HK-2 (cell line): Measurements from ENCODE around the gene HTN3.
"Not testable (repeated sequence)": the region's sequence is repeated elsewhere in the genome, so short reads cannot be mapped to it uniquely, and the experiment has no call there.

Source experiments
- DNase-seq: peaks from one replicate; pipeline ENCODE4 v3.0.0-alpha.2; 2018; ENCODE audit not compliant: unreplicated experiment

The HTN3 gene

GRCh38 chr4:70028159-70028558 lies at the start of gene HTN3:
Gene HTN3 (plus strand): TSS chr4:70028459. CDS start chr4:70030741, 2,282 bp downstream.
- not testable (repeated sequence) for DNase-seq

- no peak for DNase-seq
Measured at GRCh38 chr4:69984030-69984443, 44.2 kb upstream of the HTN3 start.

DNA sequence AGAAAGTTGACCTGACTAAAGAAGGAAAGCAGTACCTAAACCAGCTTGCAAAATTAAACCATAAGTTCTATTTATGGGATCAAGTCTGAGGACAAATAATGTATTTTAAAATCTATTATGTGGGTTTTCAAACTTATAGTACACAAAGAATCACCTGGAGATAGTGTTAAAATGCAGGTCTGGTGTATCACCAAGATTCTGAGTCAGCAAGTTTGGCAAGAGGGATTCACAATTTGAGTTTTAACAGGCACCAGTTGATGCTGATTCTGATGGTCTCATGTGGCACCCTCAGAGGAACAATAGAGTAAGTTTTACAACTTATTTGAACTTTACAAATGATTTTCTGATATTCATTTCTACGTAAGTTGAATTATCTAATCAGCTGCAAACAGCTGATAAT lies 41.6 kb upstream of the HTN3 start:
- no peak for DNase-seq

GRCh38 chr4:69991016-69991415 lies 37.2 kb upstream of the HTN3 start:
- no peak for DNase-seq

- no peak for DNase-seq
Measured at GRCh38 chr4:69994782-69995181, 33.5 kb upstream of the HTN3 start.

DNA sequence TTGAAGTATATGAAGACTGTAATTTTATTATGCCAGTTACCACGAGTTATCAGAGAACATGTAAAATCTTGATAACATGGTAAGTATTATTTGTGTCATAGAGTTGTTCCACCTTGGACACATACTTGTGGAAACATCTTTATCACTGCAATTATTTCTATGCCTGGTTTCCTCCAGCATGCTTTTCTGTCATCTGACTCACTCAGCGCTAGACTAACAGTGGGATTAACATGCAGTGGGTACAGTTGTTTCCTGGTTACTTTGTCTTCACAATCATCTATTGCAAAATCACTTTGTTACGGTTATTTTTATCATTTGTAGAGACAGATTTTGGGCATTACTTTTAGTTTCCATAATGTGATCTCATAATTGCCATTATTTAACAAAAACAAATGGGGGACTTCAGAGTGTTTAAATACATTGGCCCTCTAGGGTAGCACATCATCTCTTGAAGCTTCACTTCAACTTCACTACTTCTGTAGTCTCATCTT lies 32.7 kb upstream of the HTN3 start, which contains the start of gene STATH:
STATH (plus strand) TSS at position 441 of the 491 bp plus-strand sequence. CDS start 2,472 bp downstream, outside the sequence.
- no peak for DNase-seq

GRCh38 chr4:69999420-69999819 lies 28.8 kb upstream of the HTN3 start:
- no peak for DNase-seq

GRCh38 chr4:70000711-70001110 lies 27.5 kb upstream of the HTN3 start:
- no peak for DNase-seq

GRCh38 chr4:70002507-70002906 lies 25.8 kb upstream of the HTN3 start:
- DNase-seq = no peak

DNA sequence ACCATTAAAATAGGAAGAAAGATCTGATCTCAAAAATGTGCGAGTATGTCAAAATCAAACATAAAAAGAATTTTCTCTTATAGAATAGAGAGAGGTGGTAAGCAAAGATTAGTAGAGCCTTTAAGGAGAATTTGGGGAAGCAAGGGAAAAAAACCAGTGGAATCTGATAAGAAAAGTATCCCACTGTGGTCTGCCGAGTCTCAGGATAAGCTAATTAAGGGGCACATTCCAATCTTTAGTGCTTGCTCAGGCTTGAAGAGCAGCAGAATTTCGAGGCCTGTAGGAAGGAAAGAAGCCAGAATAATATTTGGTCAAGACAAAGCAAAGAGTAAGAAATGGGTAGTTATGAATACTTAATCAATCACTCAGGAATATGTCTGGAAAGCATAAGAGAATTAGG lies 19.5 kb upstream of the HTN3 start:
- DNase-seq = no peak

DNA sequence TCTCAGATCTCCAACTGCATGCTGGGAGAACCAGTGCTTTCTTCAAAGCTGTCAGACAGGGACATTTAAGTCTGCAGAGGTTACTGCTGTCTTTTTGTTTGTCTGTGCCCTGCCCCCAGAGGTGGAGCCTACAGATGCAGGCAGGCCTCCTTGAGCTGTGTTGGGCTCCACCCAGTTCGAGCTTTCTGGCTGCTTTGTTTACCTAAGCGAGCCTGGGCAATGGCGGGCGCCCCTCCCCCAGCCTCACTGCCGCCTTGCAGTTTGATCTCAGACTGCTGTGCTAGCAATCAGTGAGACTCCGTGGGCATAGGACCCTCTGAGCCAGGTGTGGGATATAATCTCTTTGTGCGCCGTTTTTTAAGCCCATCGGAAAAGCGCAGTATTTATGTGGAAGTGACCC lies 9.3 kb upstream of the HTN3 start:
- DNase-seq = not testable (repeated sequence)

DNA sequence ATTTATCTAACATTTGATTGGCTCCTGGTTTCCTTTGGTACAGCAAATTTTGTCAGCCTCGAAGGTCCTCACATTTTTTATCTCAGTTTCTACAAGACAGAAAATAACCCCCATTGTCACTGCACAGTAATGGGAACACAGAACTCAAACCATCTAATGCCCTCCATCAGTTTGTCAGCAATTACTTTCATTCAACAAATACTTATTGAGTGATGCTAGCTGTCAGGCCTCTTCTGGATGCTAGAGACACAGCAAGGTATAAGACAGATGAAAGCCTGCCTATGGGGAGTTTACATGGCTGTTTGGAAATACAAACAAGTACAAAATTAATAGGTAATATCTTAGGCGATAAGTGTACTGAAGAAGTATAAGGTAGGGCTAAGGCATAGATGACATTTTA lies 5.0 kb upstream of the HTN3 start:
- DNase-seq = no peak

DNA sequence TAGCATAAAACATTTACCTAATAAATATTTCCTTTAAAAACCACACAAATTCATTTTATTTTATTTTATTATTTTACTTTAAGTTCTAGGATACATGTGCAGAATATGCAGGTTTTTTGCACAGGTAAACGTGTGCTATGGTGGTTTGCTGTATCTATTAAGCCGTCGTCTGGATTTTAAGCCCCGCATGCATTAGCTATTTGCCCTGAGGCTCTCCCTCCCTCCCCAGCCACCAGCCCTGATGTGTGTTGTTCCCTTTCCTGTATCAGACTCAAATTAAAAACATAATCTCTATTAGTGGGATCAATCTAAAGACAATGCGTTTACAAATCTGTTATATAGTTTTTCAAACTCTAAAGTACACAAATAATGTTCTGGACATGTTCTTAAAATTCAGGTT lies 1.2 kb upstream of the HTN3 start:
- DNase-seq = no peak

DNA sequence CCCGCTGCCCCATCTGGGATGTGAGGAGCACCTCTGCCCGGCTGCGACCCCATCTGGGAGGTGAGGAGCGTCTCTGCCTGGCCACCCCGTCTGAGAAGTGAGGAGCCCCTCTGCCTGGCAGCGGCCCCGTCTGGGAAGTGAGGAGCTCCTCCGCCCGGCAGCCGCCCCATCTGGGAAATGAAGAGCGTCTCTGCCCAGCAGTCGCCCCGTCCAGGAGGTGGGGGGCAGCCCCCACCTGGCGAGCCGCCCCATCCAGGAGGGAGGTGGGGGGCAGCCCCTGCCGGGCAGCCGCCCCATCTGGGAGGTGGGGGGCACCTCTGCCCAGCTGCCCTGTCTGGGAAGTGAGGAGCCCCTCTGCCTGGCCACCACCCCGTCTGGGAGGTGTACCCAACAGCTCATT lies 9.3 kb downstream of the HTN3 start:
- not testable (repeated sequence) for DNase-seq

DNA sequence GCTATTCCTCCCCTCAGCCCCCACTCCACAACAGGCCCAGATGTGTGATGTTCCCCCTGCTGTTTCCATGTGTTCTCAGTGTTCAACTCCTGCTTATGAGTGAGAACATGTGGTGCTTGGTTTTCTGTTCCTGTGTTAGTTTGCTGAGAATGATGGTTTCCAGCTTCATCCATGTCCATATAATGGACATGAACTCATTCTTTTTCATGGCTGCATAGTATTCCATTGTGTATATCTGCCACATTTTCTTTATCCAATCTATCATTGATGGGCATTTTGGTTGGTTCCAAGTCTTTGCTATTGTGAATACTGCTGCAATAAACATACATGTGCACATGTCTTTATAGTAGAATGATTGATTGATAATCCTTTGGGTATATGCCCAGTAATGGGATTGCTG lies 11.7 kb downstream of the HTN3 start:
- DNase-seq = not testable (repeated sequence)

- no peak for DNase-seq
Measured at GRCh38 chr4:70041652-70042286, 13.5 kb downstream of the HTN3 start.

DNA sequence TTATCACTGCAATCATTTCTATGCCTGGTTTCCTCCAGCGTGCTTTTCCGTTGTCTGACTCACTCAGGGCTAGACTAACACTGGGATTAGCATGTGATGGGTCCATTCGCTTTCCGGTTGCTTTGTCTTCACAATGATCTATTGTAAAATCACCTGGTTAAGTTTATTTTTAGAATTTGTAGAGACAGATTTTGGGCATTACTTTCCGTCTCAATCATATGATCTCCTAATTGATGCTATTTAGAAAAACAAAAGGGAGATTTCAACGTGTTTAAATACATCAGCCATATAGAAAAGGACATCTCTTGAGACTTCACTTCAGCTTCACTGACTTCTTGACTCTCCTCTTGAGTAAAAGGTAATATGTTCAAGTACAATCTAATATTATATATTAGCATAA lies 21.9 kb downstream of the HTN3 start, which contains the start of gene HTN1:
HTN1 (plus strand) TSS at position 301 of the 400 bp plus-strand sequence. CDS start 2,639 bp downstream, outside the sequence.
- DNase-seq = not testable (repeated sequence)

GRCh38 chr4:70056534-70056933 lies 28.3 kb downstream of the HTN3 start:
- not testable (repeated sequence) for DNase-seq

DNA sequence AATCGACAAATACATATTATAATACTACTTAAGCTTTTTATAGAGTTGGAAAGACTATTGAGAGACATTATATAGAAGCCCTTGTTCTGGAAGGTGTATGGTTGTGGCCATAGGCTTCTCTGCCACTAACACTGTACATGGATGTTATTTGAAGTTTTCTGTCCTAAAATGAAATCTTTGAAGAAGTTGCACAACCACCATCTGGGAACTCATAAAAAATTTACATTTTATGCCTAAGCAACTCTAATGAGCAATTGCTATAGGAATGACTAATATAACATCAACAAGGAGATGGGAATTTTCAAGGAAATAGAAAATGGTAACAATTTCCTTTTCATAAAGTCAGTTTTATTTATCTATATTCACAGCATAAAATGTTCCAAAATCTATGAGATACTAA lies 29.4 kb downstream of the HTN3 start:
- no peak for DNase-seq

- no peak for DNase-seq
Measured at GRCh38 chr4:70059149-70059548, 30.9 kb downstream of the HTN3 start.

DNA sequence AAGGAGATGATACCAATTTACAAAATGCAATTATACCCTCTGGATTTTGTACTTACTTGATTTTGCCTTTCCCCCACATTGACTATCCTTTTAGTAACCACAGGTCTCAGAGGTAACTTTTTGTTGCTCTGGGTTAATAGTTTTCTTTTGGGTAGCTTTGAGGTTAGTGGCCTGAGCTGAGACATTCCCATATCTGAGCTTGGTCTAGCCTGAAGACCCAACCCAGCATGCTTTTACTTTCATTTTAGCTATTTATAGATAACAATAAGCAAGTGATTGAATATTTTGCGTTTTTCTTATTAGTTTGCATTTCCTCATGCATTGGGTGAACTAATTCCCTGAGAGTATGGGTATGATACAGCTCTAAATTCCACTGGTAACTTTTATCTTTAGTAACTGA lies 33.7 kb downstream of the HTN3 start:
- no peak for DNase-seq

- no peak for DNase-seq
Measured at GRCh38 chr4:70080205-70080604, 51.9 kb downstream of the HTN3 start.
